Panc1 (cell line): ENCODE data around the gene PTBP2. TPM values are rescaled to one million over a fixed set of nuclear protein-coding genes. Genes with fewer than 3 reads are reported as not detected.

Experiments
- ATAC-seq: fragments of 200-7000 bp; cut with Tn5 transposase; 2 replicates; pipeline ENCODE4 v1.9.1; 2020; ENCODE audit warnings: mild to moderate bottlenecking, moderate library complexity
- BruUV-seq: library from RNA; stranded (reverse); fragments of 400-500 nt; replicated peaks from 2 replicates; lab custom pipeline; 2021; lab: Mats Ljungman, UMichigan
- CTCF ChIA-PET: fragments of 300-600 bp; sonication (Branson Sonifier 250); formaldehyde crosslinking; loops from one replicate; lab custom pipeline; 2022; ENCODE audit warnings: antibody characterized with exemption; lab: Charles Lee
- POLR2A ChIA-PET: fragments of 300-600 bp; sonication (Branson Sonifier 250); formaldehyde crosslinking; loops from one replicate; lab custom pipeline; 2022; ENCODE audit warnings: antibody characterized with exemption; lab: Charles Lee
- DNase-seq: peaks from one replicate; pipeline ENCODE4 v3.0.0-alpha.2; 2010; ENCODE audit warnings: low read depth, low spot score
- H3K27ac ChIP-seq: 2 replicates; pipeline ENCODE4 v1.5.1; 2011; ENCODE audit warnings: mild to moderate bottlenecking, low read length, inconsistent platforms
- H3K27me3 ChIP-seq: fragments of 200-500 bp; sonication (Bioruptor generic); 2 replicates; pipeline ENCODE4 v1.6.0; 2014; ENCODE audit warnings: low read length, inconsistent platforms; ENCODE audit not compliant: control insufficient read depth, insufficient read depth
- H3K36me3 ChIP-seq: fragments of 200-500 bp; sonication (Bioruptor generic); 2 replicates; pipeline ENCODE4 v1.5.1; 2014; ENCODE audit warnings: inconsistent platforms, mild to moderate bottlenecking, low read length, moderate library complexity; ENCODE audit not compliant: control insufficient read depth, insufficient read depth
- H3K4me1 ChIP-seq: 2 replicates; pipeline ENCODE4 v1.5.1; 2011; ENCODE audit warnings: inconsistent platforms, mild to moderate bottlenecking, low read length, moderate library complexity; ENCODE audit not compliant: control insufficient read depth, insufficient read depth
- H3K4me3 ChIP-seq, 2 experiments: 2 replicates each; pipeline ENCODE4 v1.5.1; 2011 to 2012; ENCODE audit warnings: low read depth in 2 of 2, low read length in 2 of 2, mild to moderate bottlenecking in 2 of 2, inconsistent platforms in 1 of 2, moderate library complexity in 1 of 2
- H3K9me3 ChIP-seq: fragments of 200-500 bp; sonication (Bioruptor generic); 2 replicates; pipeline ENCODE4 v1.5.1; 2014; ENCODE audit warnings: low read depth, mild to moderate bottlenecking, inconsistent platforms, low read length, moderate library complexity; ENCODE audit not compliant: control insufficient read depth, insufficient read depth
- CTCF ChIP-seq: fragments of 450-650 bp; IDR thresholded peaks from 2 replicates; pipeline ENCODE4 v1.5.1; 2017; ENCODE audit warnings: mild to moderate bottlenecking
- POLR2AphosphoS5 ChIP-seq: IDR thresholded peaks from 2 replicates; pipeline ENCODE4 v1.6.1; 2012; ENCODE audit warnings: mild to moderate bottlenecking, low read depth, low read length, moderate library complexity
- REST ChIP-seq, 2 experiments: IDR thresholded peaks; 2 replicates each; pipeline ENCODE4 v1.6.1; 2011 to 2012; ENCODE audit warnings: low read depth in 2 of 2, control low read depth in 1 of 2, low read length in 1 of 2, mild to moderate bottlenecking in 1 of 2, moderate library complexity in 1 of 2; ENCODE audit not compliant: insufficient read depth in 1 of 2
- SIN3A ChIP-seq: IDR thresholded peaks from 2 replicates; pipeline ENCODE4 v1.6.1; 2012; ENCODE audit warnings: low read depth, mild to moderate bottlenecking, low read length, moderate library complexity, borderline replicate concordance; ENCODE audit not compliant: insufficient read depth
- TCF7L2 ChIP-seq: IDR thresholded peaks from 2 replicates; pipeline ENCODE4 v1.6.1; 2011; ENCODE audit warnings: mild to moderate bottlenecking, low read depth, low read length, inconsistent platforms
- in situ Hi-C: cut with HindIII; loops from 2 replicates; pipeline ENCODE4 v1.10.0; 2016; ENCODE audit warnings: low sequenced_read_pairs, low pct_unique_long_range_greater_than_20kb
- intact Hi-C: fragments of 100-400 bp; cut with micrococcal nuclease; formaldehyde crosslinking; loops from one replicate; pipeline ENCODE4 v1.10.0; 2022; ENCODE audit not compliant: unreplicated experiment
- total RNA-seq: library from RNA; stranded (reverse); gene quantifications from one replicate; pipeline ENCODE4 v1.2.1, GENCODE V29; 2021; ENCODE audit not compliant: unreplicated experiment

Gene PTBP2
- total RNA-seq, 1 experiment from 2014 or later = 12.9 TPM

GRCh38 chr1:96825231-96825630 lies 103.6 kb downstream of the PTBP2 start:
- Histone ChIP-seq H3K27ac (no peak overlapping the region), H3K27me3 (no peaks in the 10 kb centered on the region), H3K4me3 (no peak overlapping the region), H3K4me1 (no peaks in the 10 kb centered on the region), H3K36me3 (peaks cover 4% of the 10 kb centered on the region; the same call in 1 of the 2 replicates), H3K9me3 (no peaks in the 10 kb centered on the region)
- intact Hi-C loops = no loop called here
- POLR2A ChIA-PET = no interaction called here
- no peak for TF ChIP-seq POLR2AphosphoS5
- no peak for TF ChIP-seq SIN3A
- no peak for TF ChIP-seq REST (IDR thresholded peaks at IDR 0.05; ENCODE audit: insufficient read depth in 1 of 2, low read depth in 2 of 2, low read length in 1 of 2)
- in situ Hi-C loops = no loop called here
- CTCF ChIA-PET = no interaction called here
- no TSS peak for BruUV-seq
- no peak for ATAC-seq
- DNase-seq = no peak

GRCh38 chr1:96825950-96826576 lies 104.5 kb downstream of the PTBP2 start:
- POLR2A ChIA-PET = no interaction called here
- H3K27me3 ChIP-seq = no peaks in the 10 kb centered on the region
- H3K9me3 ChIP-seq = no peaks in the 10 kb centered on the region
- TF ChIP-seq POLR2AphosphoS5 (no peak), TCF7L2 (no peak)
- H3K36me3 ChIP-seq = peaks cover 4% of the 10 kb centered on the region; the same call in 1 of the 2 replicates
- intact Hi-C loops = no loop called here
- in situ Hi-C loops = no loop called here
- ATAC-seq (no peak), DNase-seq (no peak)
- H3K4me1 ChIP-seq = no peaks in the 10 kb centered on the region
- BruUV-seq = no TSS peak
- CTCF ChIA-PET = no interaction called here
- H3K27ac ChIP-seq = no peak overlapping the region
- H3K4me3 ChIP-seq = no peak overlapping the region

- Histone ChIP-seq H3K27me3 (no peaks in the 10 kb centered on the region), H3K4me1 (no peaks in the 10 kb centered on the region), H3K4me3 (no peak overlapping the region), H3K27ac (no peak overlapping the region), H3K9me3 (no peaks in the 10 kb centered on the region), H3K36me3 (no peaks in the 10 kb centered on the region; the same call in 1 of the 2 replicates)
- ChIA-PET POLR2A (no interaction called here), CTCF (no interaction called here)
- no peak for ATAC-seq
- DNase-seq = no peak
- intact Hi-C loops = no loop called here
- in situ Hi-C loops = no loop called here
- TF ChIP-seq REST (IDR thresholded peaks at IDR 0.05; ENCODE audit: insufficient read depth in 1 of 2, low read depth in 2 of 2, low read length in 1 of 2) = no peak
- no peak for TF ChIP-seq TCF7L2
- no peak for TF ChIP-seq POLR2AphosphoS5
- TF ChIP-seq CTCF = no peak
- TF ChIP-seq SIN3A = no peak
- no TSS peak for BruUV-seq
Measured at GRCh38 chr1:96833376-96833775, 111.8 kb downstream of the PTBP2 start.
